Endothelial cell of umbilical vein (primary cell): Measurements from ENCODE around the gene EEIG1.

ENCODE experiments used
- CTCF ChIP-seq, 2 donors: IDR thresholded peaks; 1 replicate in 1 of 2; 2 replicates in 1 of 2; pipeline ENCODE4 v1.5.1; 2011; ENCODE audit warnings: low read length in 2 of 2, mild to moderate bottlenecking in 2 of 2, moderate library complexity in 2 of 2, control low read depth in 1 of 2, inconsistent platforms in 1 of 2, low read depth in 1 of 2; ENCODE audit not compliant: insufficient read depth in 1 of 2; ENCODE audit errors: extremely low read depth in 1 of 2
- EZH2 ChIP-seq: IDR thresholded peaks from 2 replicates; pipeline ENCODE4 v1.6.1; 2012; ENCODE audit warnings: borderline replicate concordance, low read depth, mild to moderate bottlenecking, moderate library complexity, low read length, inconsistent platforms; ENCODE audit not compliant: severe bottlenecking
- FOS ChIP-seq: IDR thresholded peaks from 2 replicates; pipeline ENCODE4 v1.6.1; 2011; ENCODE audit warnings: mild to moderate bottlenecking, low read length, moderate library complexity, borderline replicate concordance; ENCODE audit not compliant: insufficient read depth
- JUN ChIP-seq: IDR thresholded peaks from 2 replicates; pipeline ENCODE4 v1.6.1; 2011; ENCODE audit warnings: borderline replicate concordance, low read depth; ENCODE audit not compliant: insufficient read length, insufficient read depth
- MAX ChIP-seq: IDR thresholded peaks from 2 replicates; pipeline ENCODE4 v1.6.1; 2011; ENCODE audit not compliant: insufficient read depth, insufficient read length
- MYC ChIP-seq: IDR thresholded peaks from one replicate; pipeline ENCODE4 v1.6.1; 2011; ENCODE audit warnings: mild to moderate bottlenecking, low read depth, low read length
- POLR2A ChIP-seq: IDR thresholded peaks from 2 replicates; pipeline ENCODE4 v1.6.1; 2012; ENCODE audit warnings: low read depth, mild to moderate bottlenecking, control low read depth, low read length
- POLR2AphosphoS5 ChIP-seq: IDR thresholded peaks from 2 replicates; pipeline ENCODE4 v1.6.1; 2012; ENCODE audit warnings: low read depth, mild to moderate bottlenecking, control low read depth, low read length, moderate library complexity; ENCODE audit not compliant: insufficient read depth

- no peak for TF ChIP-seq POLR2A
- TF ChIP-seq CTCF (IDR thresholded peaks at IDR 0.05; ENCODE audit: extremely low read depth in 1 of 2, insufficient read depth in 1 of 2, low read depth in 1 of 2, low read length in 2 of 2): no peak
- no peak for TF ChIP-seq POLR2AphosphoS5
- TF ChIP-seq MAX: no peak
- no peak for TF ChIP-seq FOS
- TF ChIP-seq EZH2: no peak
- no peak for TF ChIP-seq MYC
- TF ChIP-seq JUN: no peak
Observed at GRCh38 chr9:127977009-127977883, 3.5 kb downstream of the EEIG1 start.
